ENCODE data around the gene APCDD1.
"Not testable (repeated sequence)": the region's sequence is repeated elsewhere in the genome, so short reads cannot be mapped to it uniquely, and the experiment has no call there.

Gene APCDD1

GRCh38 chr18:10499230-10499629 is 44.8 kb downstream of the APCDD1 start:
- no peak for TF ChIP-seq CTCF (conservative IDR thresholded peaks at IDR 0.05; ENCODE audit: low read depth, low read length)
- no peak for DNase-seq (ENCODE audit: low read depth)
- no peak overlapping the region for H3K4me3 ChIP-seq (ENCODE audit: low read depth, low read length)

DNA sequence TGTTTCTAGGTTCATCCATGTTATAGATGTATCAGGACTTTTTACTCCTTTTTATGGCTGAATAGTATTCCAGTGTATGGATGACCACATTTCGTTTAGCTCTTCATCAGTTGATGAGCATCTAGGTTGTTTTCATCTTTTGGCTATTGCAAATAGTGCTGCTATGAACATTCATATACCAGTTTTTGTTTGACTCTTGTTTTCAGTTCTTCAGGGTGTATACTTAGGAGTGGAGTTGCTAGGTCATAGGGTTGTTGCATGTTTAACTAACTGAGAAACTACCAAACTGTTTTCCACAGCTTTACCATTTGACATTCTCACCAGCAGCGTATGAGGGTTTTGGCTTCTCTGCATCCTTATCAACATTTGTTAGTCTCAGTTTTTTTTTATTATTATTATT is 45.6 kb downstream of the APCDD1 start:
- no peak for DNase-seq (ENCODE audit: low read depth)
- no peak overlapping the region for H3K4me3 ChIP-seq (ENCODE audit: low read depth, low read length)
- TF ChIP-seq CTCF (conservative IDR thresholded peaks at IDR 0.05; ENCODE audit: low read depth, low read length) = no peak

- no peak for TF ChIP-seq CTCF (conservative IDR thresholded peaks at IDR 0.05; ENCODE audit: low read depth, low read length)
- DNase-seq (ENCODE audit: low read depth) = no peak
- no peak overlapping the region for H3K4me3 ChIP-seq (ENCODE audit: low read depth, low read length)
These were observed 50.3 kb downstream of the APCDD1 start for GRCh38 chr18:10504723-10505122.

DNA sequence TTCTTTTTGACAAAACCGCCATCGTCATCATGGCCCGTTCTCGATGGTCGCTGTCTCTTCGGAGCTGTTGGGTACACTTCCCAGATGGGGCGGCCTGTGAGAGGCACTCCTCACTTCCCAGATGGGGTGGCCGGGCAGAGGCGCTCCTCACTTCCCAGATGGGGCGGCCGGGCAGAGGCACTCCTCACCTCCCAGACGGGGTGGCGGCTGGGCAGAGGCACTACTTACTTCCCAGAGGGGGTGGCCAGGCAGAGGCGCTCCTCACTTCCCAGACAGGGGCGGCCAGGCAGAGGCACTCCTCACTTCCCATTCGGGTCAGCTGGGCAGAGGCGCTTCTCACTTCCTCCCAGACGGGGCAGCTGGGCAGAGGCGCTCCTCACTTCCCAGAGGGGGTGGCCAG is 51.5 kb downstream of the APCDD1 start:
- not testable (repeated sequence) for H3K4me3 ChIP-seq (ENCODE audit: low read depth, low read length); DNase-seq (ENCODE audit: low read depth)

GRCh38 chr18:10508591-10508990 is 54.2 kb downstream of the APCDD1 start:
- DNase-seq (ENCODE audit: low read depth) = no peak
- H3K4me3 ChIP-seq (ENCODE audit: low read depth, low read length) = no peak overlapping the region
- no peak for TF ChIP-seq CTCF (conservative IDR thresholded peaks at IDR 0.05; ENCODE audit: low read depth, low read length)

- DNase-seq (ENCODE audit: low read depth) = no peak
- no peak for TF ChIP-seq CTCF (conservative IDR thresholded peaks at IDR 0.05; ENCODE audit: low read depth, low read length)
- no peak overlapping the region for H3K4me3 ChIP-seq (ENCODE audit: low read depth, low read length)
These were observed 56.8 kb downstream of the APCDD1 start for GRCh38 chr18:10511236-10511635.

GRCh38 chr18:10514082-10514481 is 59.6 kb downstream of the APCDD1 start:
- DNase-seq (ENCODE audit: low read depth) = no peak
- no peak for TF ChIP-seq CTCF (conservative IDR thresholded peaks at IDR 0.05; ENCODE audit: low read depth, low read length)
- no peak overlapping the region for H3K4me3 ChIP-seq (ENCODE audit: low read depth, low read length)

DNA sequence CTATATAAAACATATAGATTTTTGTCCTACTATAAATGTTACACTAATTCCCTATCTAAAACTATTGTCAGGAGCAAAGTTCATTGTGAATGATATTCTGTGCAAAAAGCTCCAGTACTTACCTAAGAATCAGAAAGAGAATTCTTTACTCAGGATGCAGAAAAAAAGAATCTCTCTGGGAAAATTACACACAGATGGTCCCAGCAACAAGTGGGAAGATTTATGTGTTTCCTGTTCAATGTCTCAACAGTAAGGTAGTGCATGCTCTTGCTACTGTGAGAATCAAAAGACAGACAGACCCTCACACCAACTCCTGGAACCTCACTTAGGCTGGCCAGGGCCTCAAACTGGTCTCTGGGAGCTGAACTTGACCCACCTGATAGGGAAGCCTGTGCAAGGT is 60.2 kb downstream of the APCDD1 start:
- no peak for DNase-seq (ENCODE audit: low read depth)
- H3K4me3 ChIP-seq (ENCODE audit: low read depth, low read length) = no peak overlapping the region
- TF ChIP-seq CTCF (conservative IDR thresholded peaks at IDR 0.05; ENCODE audit: low read depth, low read length) = no peak

Measured in choroid plexus epithelial cell (primary cell).